ENCODE measurements around the gene RADIL.

DNA sequence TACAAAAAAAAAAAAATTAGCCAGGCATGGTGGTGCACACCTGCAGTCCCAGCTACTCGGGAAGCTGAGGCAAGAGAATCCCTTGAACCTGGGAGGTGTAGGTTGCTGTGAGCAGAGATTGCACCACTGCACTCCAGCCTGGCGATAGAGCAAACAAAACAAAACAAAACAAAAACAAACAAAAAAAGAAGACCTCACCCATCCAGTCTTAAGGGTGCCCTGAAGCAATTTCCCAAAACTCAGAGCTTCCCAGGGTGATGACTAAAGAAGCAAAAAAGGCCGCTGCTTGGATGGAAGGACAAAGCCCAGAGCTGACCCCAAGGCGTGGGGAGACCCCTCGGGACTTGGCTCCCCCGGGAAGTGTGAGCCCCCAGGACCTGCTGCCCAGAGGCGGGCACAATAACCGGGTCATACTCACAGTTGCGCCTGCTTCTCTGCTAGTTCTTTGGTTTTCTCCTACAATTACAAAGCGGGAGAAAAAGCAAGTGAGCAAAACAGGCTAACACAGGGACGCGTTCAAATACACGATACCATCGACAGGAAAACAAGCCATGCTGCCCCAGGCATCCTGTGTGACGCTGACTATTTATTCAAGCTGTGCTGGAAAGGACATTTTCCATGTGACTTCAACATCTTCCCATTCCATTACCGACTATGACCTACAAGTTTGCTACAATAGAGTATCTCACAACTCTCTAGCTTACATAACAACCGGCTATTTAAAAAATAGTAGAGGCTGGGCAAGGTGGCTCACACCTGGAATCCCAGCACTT lies 51.6 kb downstream of the RADIL start:
- TF ChIP-seq CTCF (IDR thresholded peaks at IDR 0.05), result no peak
- no peak for TF ChIP-seq EZH2 (IDR thresholded peaks at IDR 0.05; ENCODE audit: borderline replicate concordance, insufficient read depth, low read depth, low read length, poor library complexity, severe bottlenecking)
